WI38 (cell line): ENCODE results near the gene GFOD1.

Experiments
- H3K4me3 ChIP-seq: 2 replicates; pipeline ENCODE4 v1.5.1; 2011; ENCODE audit warnings: low read depth, mild to moderate bottlenecking, control low read depth, low read length
- CTCF ChIP-seq: IDR thresholded peaks from 2 replicates; pipeline ENCODE4 v1.5.1; 2012; ENCODE audit warnings: low read depth, mild to moderate bottlenecking, control low read depth, low read length

The GFOD1 gene

GRCh38 chr6:13473768-13474165 is 13.6 kb downstream of the GFOD1 start:
- no peak overlapping the region for H3K4me3 ChIP-seq
- TF ChIP-seq CTCF = no peak

- TF ChIP-seq CTCF = no peak
- no peak overlapping the region for H3K4me3 ChIP-seq
Measured at GRCh38 chr6:13472976-13473767, 14.2 kb downstream of the GFOD1 start.

GRCh38 chr6:13472099-13472498 is 15.3 kb downstream of the GFOD1 start:
- H3K4me3 ChIP-seq = no peak overlapping the region
- no peak for TF ChIP-seq CTCF

GRCh38 chr6:13471184-13471583 is 16.2 kb downstream of the GFOD1 start:
- no peak overlapping the region for H3K4me3 ChIP-seq
- no peak for TF ChIP-seq CTCF

- TF ChIP-seq CTCF = no peak
- H3K4me3 ChIP-seq = no peak overlapping the region
Measured at GRCh38 chr6:13470238-13471140, 16.9 kb downstream of the GFOD1 start.

- TF ChIP-seq CTCF = no peak
- H3K4me3 ChIP-seq = no peak overlapping the region
Measured at GRCh38 chr6:13469693-13470092, 17.7 kb downstream of the GFOD1 start.

- TF ChIP-seq CTCF = no peak
- no peak overlapping the region for H3K4me3 ChIP-seq
Measured at GRCh38 chr6:13468839-13469238, 18.6 kb downstream of the GFOD1 start.
